ENCODE measurements around the gene GTF2IRD1. TPM values are rescaled to one million over a fixed set of nuclear protein-coding genes. Genes with fewer than 3 reads are reported as not detected.
"Not testable (repeated sequence)": the region's sequence is repeated elsewhere in the genome, so short reads cannot be mapped to it uniquely, and the experiment has no call there.

The GTF2IRD1 gene
- polyA plus RNA-seq, 1 of the 3 experiments (the other 2 are of a cell fraction): 26.4 TPM

- TF ChIP-seq SIN3A (IDR thresholded peaks at IDR 0.05; ENCODE audit: borderline replicate concordance, low read depth, low read length): no peak
- TF ChIP-seq RAD21 (IDR thresholded peaks at IDR 0.05; ENCODE audit: low read length): no peak
- TF ChIP-seq USF2 (IDR thresholded peaks at IDR 0.05; ENCODE audit: borderline replicate concordance, low read depth, low read length): no peak
Observed at GRCh38 chr7:74489997-74490945, 36.6 kb downstream of the GTF2IRD1 start (continued).

- H3K27me3 ChIP-seq (ENCODE audit: insufficient read depth); H3K9ac ChIP-seq; H3K9me3 ChIP-seq; H3K36me3 ChIP-seq (replicated peaks in 1 of 2; ENCODE audit: control insufficient read depth in 1 of 2, insufficient read depth in 2 of 2, low read length in 1 of 2); H3K4me1 ChIP-seq (ENCODE audit: control insufficient read depth in 1 of 2, insufficient read depth in 2 of 2, low read depth in 1 of 2, low read length in 1 of 2); H2AFZ ChIP-seq (ENCODE audit: low read depth); DNase-seq; H3K4me3 ChIP-seq (ENCODE audit: low read depth in 2 of 2, low read length in 1 of 2); H4K20me1 ChIP-seq (ENCODE audit: insufficient read depth); POLR2A ChIA-PET; H3K27ac ChIP-seq (ENCODE audit: low read depth in 2 of 2, low read length in 1 of 2); H3K4me2 ChIP-seq; H3K9me2 ChIP-seq; H3F3A ChIP-seq (replicated peaks; ENCODE audit: insufficient read depth): not testable (repeated sequence)
- CTCF ChIA-PET: interaction anchor here (0.9 to 2.3 kb wide), 2 partner anchors 13 to 41 kb away, joined by 3 to 9 read pairs; no protein-coding TSS in a partner anchor
- WGBS (ENCODE audit: low lambda C conversion rate): 94% methylated on average over 2 of the region's 2 CpGs
- peaks cover 40% of the 10 kb centered on the region for H3K79me2 ChIP-seq (ENCODE audit: insufficient read depth)
Observed at GRCh38 chr7:74491490-74491889, 37.8 kb downstream of the GTF2IRD1 start.

- Histone ChIP-seq H3K9me2 (no peaks in the 10 kb centered on the region), H3K9me3 (no peaks in the 10 kb centered on the region), H3K36me3 (replicated peaks in 1 of 2; ENCODE audit: control insufficient read depth in 1 of 2, insufficient read depth in 2 of 2, low read length in 1 of 2) (no peaks in the 10 kb centered on the region), H3F3A (replicated peaks; ENCODE audit: insufficient read depth) (no peaks in the 10 kb centered on the region), H4K20me1 (ENCODE audit: insufficient read depth) (peaks cover 18% of the 10 kb centered on the region; the same call in 1 of the 2 replicates), H3K4me3 (ENCODE audit: low read depth in 2 of 2, low read length in 1 of 2) (no peak overlapping the region), H3K79me2 (ENCODE audit: insufficient read depth) (peaks cover 46% of the 10 kb centered on the region), H3K4me1 (ENCODE audit: control insufficient read depth in 1 of 2, insufficient read depth in 2 of 2, low read depth in 1 of 2, low read length in 1 of 2) (no peaks in the 10 kb centered on the region), H3K9ac (no peak overlapping the region), H3K27ac (ENCODE audit: low read depth in 2 of 2, low read length in 1 of 2) (no peak overlapping the region), H3K4me2 (no peak overlapping the region), H2AFZ (ENCODE audit: low read depth) (no peak overlapping the region), H3K27me3 (ENCODE audit: insufficient read depth) (no peaks in the 10 kb centered on the region)
- ChIA-PET POLR2A (no interaction called here), CTCF (interaction anchor here (0.6 to 3.2 kb wide), 3 partner anchors 11 to 123 kb away, joined by 3 to 12 read pairs (median 9); no protein-coding TSS in a partner anchor)
- WGBS (ENCODE audit: low lambda C conversion rate): 98% methylated on average over 6 of the region's 6 CpGs
- no peak for DNase-seq
- TF ChIP-seq EZH2phosphoT487 (IDR thresholded peaks at IDR 0.05; ENCODE audit: borderline replicate concordance, low read depth) (no peak), RFX5 (IDR thresholded peaks at IDR 0.05; ENCODE audit: low read length) (no peak), POLR2AphosphoS5 (IDR thresholded peaks at IDR 0.05; ENCODE audit: low read depth, low read length) (no peak), FOXM1 (IDR thresholded peaks at IDR 0.05; ENCODE audit: low read depth) (no peak), ZBTB33 (IDR thresholded peaks at IDR 0.05; ENCODE audit: borderline replicate concordance, low read depth) (no peak), USF1 (IDR thresholded peaks at IDR 0.05; ENCODE audit: borderline replicate concordance, low read depth) (no peak)
Observed at GRCh38 chr7:74493295-74493694, 39.6 kb downstream of the GTF2IRD1 start.
